Neural progenitor cell (in vitro differentiated cells): Measurements from ENCODE around the gene MRPL39.

Experiments used
- EZH2 ChIP-seq: fragments of 200-600 bp; sonication (generic); IDR thresholded peaks from 2 replicates; pipeline ENCODE4 v1.6.1; 2017; ENCODE audit warnings: antibody characterized with exemption, mild to moderate bottlenecking, moderate library complexity
- EZH2phosphoT487 ChIP-seq: fragments of 200-600 bp; sonication (generic); IDR thresholded peaks from 2 replicates; pipeline ENCODE4 v1.6.1; 2017; ENCODE audit warnings: antibody characterized with exemption
- TF ChIP-seq, protein P1 (sequence below): fragments of 200-600 bp; sonication (generic); IDR thresholded peaks from 2 replicates; pipeline ENCODE4 v1.5.1; 2017; ENCODE audit warnings: antibody characterized with exemption, mild to moderate bottlenecking

- TF ChIP-seq, protein P1, sequence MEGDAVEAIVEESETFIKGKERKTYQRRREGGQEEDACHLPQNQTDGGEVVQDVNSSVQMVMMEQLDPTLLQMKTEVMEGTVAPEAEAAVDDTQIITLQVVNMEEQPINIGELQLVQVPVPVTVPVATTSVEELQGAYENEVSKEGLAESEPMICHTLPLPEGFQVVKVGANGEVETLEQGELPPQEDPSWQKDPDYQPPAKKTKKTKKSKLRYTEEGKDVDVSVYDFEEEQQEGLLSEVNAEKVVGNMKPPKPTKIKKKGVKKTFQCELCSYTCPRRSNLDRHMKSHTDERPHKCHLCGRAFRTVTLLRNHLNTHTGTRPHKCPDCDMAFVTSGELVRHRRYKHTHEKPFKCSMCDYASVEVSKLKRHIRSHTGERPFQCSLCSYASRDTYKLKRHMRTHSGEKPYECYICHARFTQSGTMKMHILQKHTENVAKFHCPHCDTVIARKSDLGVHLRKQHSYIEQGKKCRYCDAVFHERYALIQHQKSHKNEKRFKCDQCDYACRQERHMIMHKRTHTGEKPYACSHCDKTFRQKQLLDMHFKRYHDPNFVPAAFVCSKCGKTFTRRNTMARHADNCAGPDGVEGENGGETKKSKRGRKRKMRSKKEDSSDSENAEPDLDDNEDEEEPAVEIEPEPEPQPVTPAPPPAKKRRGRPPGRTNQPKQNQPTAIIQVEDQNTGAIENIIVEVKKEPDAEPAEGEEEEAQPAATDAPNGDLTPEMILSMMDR = no peak
- no peak for TF ChIP-seq EZH2phosphoT487
- no peak for TF ChIP-seq EZH2
Measured at GRCh38 chr21:25556091-25556490, 51.2 kb downstream of the MRPL39 start.
